PC-9 (cell line): ENCODE results near the gene FBF1.

ENCODE experiments used
- CTCF ChIP-seq: fragments of 200-600 bp; sonication (generic); conservative IDR thresholded peaks from 2 replicates; pipeline ENCODE4 v1.6.1; 2017; ENCODE audit warnings: mixed run types, antibody characterized with exemption, mild to moderate bottlenecking, moderate library complexity
- EZH2 ChIP-seq: fragments of 200-600 bp; sonication (generic); IDR thresholded peaks from 2 replicates; pipeline ENCODE4 v1.8.0; 2017; ENCODE audit warnings: antibody characterized with exemption, low read depth

GRCh38 chr17:75942473-75942872 lies 1.6 kb upstream of the FBF1 start:
- TF ChIP-seq CTCF: no peak
- no peak for TF ChIP-seq EZH2
